NB4 (cell line): Measurements from ENCODE around the gene C6orf47.

Source experiments
- CTCF ChIP-seq: IDR thresholded peaks from one replicate; pipeline ENCODE4 v1.5.1; 2012; ENCODE audit warnings: low read depth, low read length
- MYC ChIP-seq: IDR thresholded peaks from 2 replicates; pipeline ENCODE4 v1.6.1; 2011; ENCODE audit warnings: low read depth, low read length
- POLR2A ChIP-seq: IDR thresholded peaks from 2 replicates; pipeline ENCODE4 v1.6.1; 2011; ENCODE audit warnings: mild to moderate bottlenecking; ENCODE audit not compliant: insufficient read length; ENCODE audit errors: extremely low read depth
- TF ChIP-seq, protein P1 (sequence below): IDR thresholded peaks from 2 replicates; pipeline ENCODE4 v1.6.1; 2011; ENCODE audit warnings: low read depth, low read length

- no peak for TF ChIP-seq CTCF
- TF ChIP-seq, protein P1, sequence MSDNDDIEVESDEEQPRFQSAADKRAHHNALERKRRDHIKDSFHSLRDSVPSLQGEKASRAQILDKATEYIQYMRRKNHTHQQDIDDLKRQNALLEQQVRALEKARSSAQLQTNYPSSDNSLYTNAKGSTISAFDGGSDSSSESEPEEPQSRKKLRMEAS: no peak
- no peak for TF ChIP-seq POLR2A
- no peak for TF ChIP-seq MYC
Measured at GRCh38 chr6:31639449-31639861, 21.1 kb downstream of the C6orf47 start.
